OCI-LY3 (cell line): ENCODE data around the gene MEOX1.

Experiments
- H2AFZ ChIP-seq: fragments of 200-600, 300-600 bp; shearing (Covaris generic); 2 replicates; pipeline ENCODE4 v1.6.0; 2014; ENCODE audit warnings: antibody characterized with exemption, low read depth, low read length
- H3K27ac ChIP-seq: fragments of 200-600, 300-600 bp; sonication (generic); 2 replicates; pipeline ENCODE4 v1.5.1; 2014; ENCODE audit warnings: mild to moderate bottlenecking, low read length, moderate library complexity, mixed read lengths
- H3K27me3 ChIP-seq: fragments of 200-600, 300-600 bp; sonication (generic); 2 replicates; pipeline ENCODE4 v1.6.1; 2014; ENCODE audit warnings: low read depth, low read length, mixed read lengths
- H3K36me3 ChIP-seq: fragments of 200-600, 300-600 bp; sonication (generic); replicated peaks from 2 replicates; pipeline ENCODE3; 2014; ENCODE audit warnings: low read depth, low read length, mixed read lengths
- H3K4me1 ChIP-seq: fragments of 300-600, 200-600 bp; sonication (generic); 2 replicates; pipeline ENCODE4 v1.6.1; 2014; ENCODE audit warnings: low read length, mixed read lengths
- H3K4me2 ChIP-seq: fragments of 200-600, 300-600 bp; sonication (generic); 2 replicates; pipeline ENCODE4 v1.6.1; 2014; ENCODE audit warnings: low read length, mixed read lengths
- H3K4me3 ChIP-seq: fragments of 300-600, 200-600 bp; sonication (generic); 2 replicates; pipeline ENCODE4 v1.5.1; 2014; ENCODE audit warnings: antibody characterized with exemption, mild to moderate bottlenecking, low read length, moderate library complexity
- H3K79me2 ChIP-seq: fragments of 300-600, 200-600 bp; shearing (Covaris generic); 2 replicates; pipeline ENCODE4 v1.6.1; 2014; ENCODE audit warnings: mild to moderate bottlenecking, low read length, mixed read lengths
- H3K9ac ChIP-seq: fragments of 300-600, 200-600 bp; shearing (Covaris generic); 2 replicates; pipeline ENCODE4 v1.6.0; 2014; ENCODE audit warnings: mild to moderate bottlenecking, low read length, moderate library complexity
- H3K9me3 ChIP-seq: fragments of 200-600, 300-600 bp; shearing (Covaris generic); 2 replicates; pipeline ENCODE4 v1.6.1; 2014; ENCODE audit warnings: low read length, mixed read lengths; ENCODE audit not compliant: insufficient read depth
- H4K20me1 ChIP-seq: fragments of 200-600, 300-600 bp; sonication (generic); 2 replicates; pipeline ENCODE4 v1.6.1; 2016; ENCODE audit warnings: low read length, mixed read lengths; ENCODE audit not compliant: insufficient read depth
- CTCF ChIP-seq: fragments of 200-600, 300-600 bp; sonication (generic); IDR thresholded peaks from 2 replicates; pipeline ENCODE4 v1.5.1; 2014; ENCODE audit warnings: antibody characterized with exemption, low read length, low read depth
- EZH2phosphoT487 ChIP-seq: fragments of 200-600 bp; shearing (Covaris generic); IDR thresholded peaks from 2 replicates; pipeline ENCODE4 v1.6.1; 2018; ENCODE audit warnings: antibody characterized with exemption, mixed run types, low read depth

Gene MEOX1

GRCh38 chr17:43661699-43662412, at the start of gene MEOX1:
Gene MEOX1 (minus strand): TSS chr17:43661922. CDS start chr17:43661534, 388 bp downstream.
- H2AFZ ChIP-seq = no peak within 1 kb of the TSS
- TF ChIP-seq EZH2phosphoT487 = no peak
- TF ChIP-seq CTCF = no peak
- no peaks in the 10 kb centered on the region for H3K9me3 ChIP-seq
- H3K4me3 ChIP-seq = peak within 1 kb of the TSS; percentile 39
- no peaks in the 10 kb centered on the region for H3K36me3 ChIP-seq
- no peaks in the 10 kb centered on the region for H4K20me1 ChIP-seq
- H3K27ac ChIP-seq = no peak within 1 kb of the TSS
- H3K4me2 ChIP-seq = peak within 1 kb of the TSS; percentile 71
- H3K79me2 ChIP-seq = no peaks in the 10 kb centered on the region
- H3K4me1 ChIP-seq = peaks cover 19% of the 10 kb centered on the region
- peaks cover 19% of the 10 kb centered on the region for H3K27me3 ChIP-seq
- 0 out of 2 replicates have a peak within 1 kb of the TSS, but pooled peaks have one; percentile 17 for H3K9ac ChIP-seq

GRCh38 chr17:43710101-43710500, 48.4 kb upstream of the MEOX1 start:
- Histone ChIP-seq H3K79me2 (no peaks in the 10 kb centered on the region), H3K4me2 (no peak overlapping the region), H3K27ac (no peak overlapping the region), H3K36me3 (no peaks in the 10 kb centered on the region), H3K27me3 (peaks cover 26% of the 10 kb centered on the region), H3K9me3 (no peaks in the 10 kb centered on the region), H2AFZ (no peak overlapping the region), H3K4me1 (0 out of 2 replicates have a peak, but pooled peaks cover 4% of the 10 kb centered on the region), H4K20me1 (no peaks in the 10 kb centered on the region), H3K4me3 (no peak overlapping the region), H3K9ac (no peak overlapping the region)
- TF ChIP-seq EZH2phosphoT487 (no peak), CTCF (no peak)

GRCh38 chr17:43709210-43709609, 47.5 kb upstream of the MEOX1 start:
- no peak overlapping the region for H2AFZ ChIP-seq
- no peaks in the 10 kb centered on the region for H3K79me2 ChIP-seq
- H3K4me2 ChIP-seq = no peak overlapping the region
- H3K36me3 ChIP-seq = no peaks in the 10 kb centered on the region
- 0 out of 2 replicates have a peak, but pooled peaks cover 3% of the 10 kb centered on the region for H3K4me1 ChIP-seq
- no peak overlapping the region for H3K4me3 ChIP-seq
- peaks cover 19% of the 10 kb centered on the region for H3K27me3 ChIP-seq
- no peak overlapping the region for H3K9ac ChIP-seq
- no peaks in the 10 kb centered on the region for H4K20me1 ChIP-seq
- no peaks in the 10 kb centered on the region for H3K9me3 ChIP-seq
- H3K27ac ChIP-seq = no peak overlapping the region
- TF ChIP-seq EZH2phosphoT487 = no peak
- TF ChIP-seq CTCF = no peak

- Histone ChIP-seq H4K20me1 (no peaks in the 10 kb centered on the region), H3K36me3 (no peaks in the 10 kb centered on the region), H3K4me1 (no peaks in the 10 kb centered on the region), H3K79me2 (no peaks in the 10 kb centered on the region), H3K9me3 (no peaks in the 10 kb centered on the region), H3K4me2 (no peak overlapping the region), H2AFZ (no peak overlapping the region), H3K27ac (no peak overlapping the region), H3K9ac (no peak overlapping the region), H3K4me3 (no peak overlapping the region), H3K27me3 (peaks cover under 1% of the 10 kb centered on the region; the same call in 1 of the 2 replicates)
- TF ChIP-seq EZH2phosphoT487 (no peak), CTCF (no peak)
Measured at GRCh38 chr17:43707184-43707583, 45.5 kb upstream of the MEOX1 start.
